ENCODE data around the gene VPS18. TPM values are rescaled to one million over a fixed set of nuclear protein-coding genes. Genes with fewer than 3 reads are reported as not detected.
A peak's percentile ranks its signal among the peaks of the same experiment; 100 is the strongest.

Gene VPS18
- polyA plus RNA-seq, result 19.5 TPM
- long read RNA-seq, donor 1, partial matches to known transcripts, result 0 of 2 reads
- long read RNA-seq, donor 1, other reads (novel, unspliced or antisense), result 0 of 2 reads
- long read RNA-seq, donor 2, partial matches to known transcripts, result 13 of 14 reads
- long read RNA-seq, donor 2, other reads (novel, unspliced or antisense), result 0 of 14 reads
- long read RNA-seq, donor 3, result 0 reads
- long read RNA-seq, donor 4, result 0 reads
- long read RNA-seq, donor 5, partial matches to known transcripts, result 0 of 4 reads
- long read RNA-seq, donor 5, other reads (novel, unspliced or antisense), result 0 of 4 reads
- long read RNA-seq, donor 6, transcript VPS18-201 (5 exons, 3,895 nt), result major isoform, 6 of 15 reads
- long read RNA-seq, donor 6, partial matches to known transcripts, result 9 of 15 reads
- long read RNA-seq, donor 6, other reads (novel, unspliced or antisense), result 0 of 15 reads
- long read RNA-seq, donor 7, result 0 reads
- long read RNA-seq, donor 8, partial matches to known transcripts, result 16 of 20 reads
- long read RNA-seq, donor 8, other reads (novel, unspliced or antisense), result 0 of 20 reads
- long read RNA-seq, donor 9, partial matches to known transcripts, result 0 of 1 reads
- long read RNA-seq, donor 9, other reads (novel, unspliced or antisense), result 0 of 1 reads
- long read RNA-seq, donor 10, result 0 reads
- long read RNA-seq, donor 11, partial matches to known transcripts, result 0 of 2 reads
- long read RNA-seq, donor 11, other reads (novel, unspliced or antisense), result 0 of 2 reads

- H3K27ac ChIP-seq (ENCODE audit: low read length), result peak within 1 kb of the TSS; percentile 99
- H3K4me1 ChIP-seq (ENCODE audit: control insufficient read depth, insufficient read depth, low read length), result peaks cover 38% of the 10 kb centered on the region
- DNase-seq, result peak; percentile 98
- H3K27me3 ChIP-seq (ENCODE audit: control insufficient read depth, insufficient read depth, low read length), result no peaks in the 10 kb centered on the region
- peaks cover 17% of the 10 kb centered on the region for H3K36me3 ChIP-seq (ENCODE audit: control insufficient read depth, insufficient read depth, low read length)
- no peaks in the 10 kb centered on the region for H3K9me3 ChIP-seq (ENCODE audit: control insufficient read depth, low read depth, low read length)
- WGBS (ENCODE audit: insufficient coverage, low lambda C conversion rate), result no CpG with 5 or more reads among the region's 55 CpGs
- peak within 1 kb of the TSS; percentile 94 for H3K4me3 ChIP-seq (ENCODE audit: low read length)
These were observed at the start of gene VPS18 for GRCh38 chr15:40893733-40894680. Gene VPS18 (plus strand): TSS chr15:40894450. CDS start chr15:40894769, 319 bp downstream.

GRCh38 chr15:40844696-40845030, 49.6 kb upstream of the VPS18 start:
- H3K27me3 ChIP-seq (ENCODE audit: control insufficient read depth, insufficient read depth, low read length), result peaks cover 11% of the 10 kb centered on the region
- H3K27ac ChIP-seq (ENCODE audit: low read length), result peak overlapping the region; percentile 80
- H3K36me3 ChIP-seq (ENCODE audit: control insufficient read depth, insufficient read depth, low read length), result peaks cover 4% of the 10 kb centered on the region
- peaks cover 29% of the 10 kb centered on the region for H3K4me1 ChIP-seq (ENCODE audit: control insufficient read depth, insufficient read depth, low read length)
- DNase-seq, result no peak
- no CpG with 5 or more reads among the region's 28 CpGs for WGBS (ENCODE audit: insufficient coverage, low lambda C conversion rate)
- H3K4me3 ChIP-seq (ENCODE audit: low read length), result peak overlapping the region; percentile 74
- no peaks in the 10 kb centered on the region for H3K9me3 ChIP-seq (ENCODE audit: control insufficient read depth, low read depth, low read length)

- DNase-seq, result no peak
- H3K4me3 ChIP-seq (ENCODE audit: low read length), result peak overlapping the region; percentile 74
- no CpG with 5 or more reads among the region's 12 CpGs for WGBS (ENCODE audit: insufficient coverage, low lambda C conversion rate)
These were observed 49.2 kb upstream of the VPS18 start for GRCh38 chr15:40845036-40845435.

GRCh38 chr15:40845511-40846284, 48.6 kb upstream of the VPS18 start:
- peak; percentile 91 to 94 for DNase-seq
- H3K4me3 ChIP-seq (ENCODE audit: low read length), result peak overlapping the region; percentile 74
- H3K27me3 ChIP-seq (ENCODE audit: control insufficient read depth, insufficient read depth, low read length), result peaks cover 11% of the 10 kb centered on the region
- peak overlapping the region; percentile 80 for H3K27ac ChIP-seq (ENCODE audit: low read length)
- peaks cover 7% of the 10 kb centered on the region for H3K36me3 ChIP-seq (ENCODE audit: control insufficient read depth, insufficient read depth, low read length)
- H3K4me1 ChIP-seq (ENCODE audit: control insufficient read depth, insufficient read depth, low read length), result peaks cover 34% of the 10 kb centered on the region
- H3K9me3 ChIP-seq (ENCODE audit: control insufficient read depth, low read depth, low read length), result no peaks in the 10 kb centered on the region
- WGBS (ENCODE audit: insufficient coverage, low lambda C conversion rate), result no CpG with 5 or more reads among the region's 8 CpGs

More at GRCh38 chr15:40845036-40845435, 49.2 kb upstream of the VPS18 start:
- peak overlapping the region; percentile 80 for H3K27ac ChIP-seq (ENCODE audit: low read length)
- H3K36me3 ChIP-seq (ENCODE audit: control insufficient read depth, insufficient read depth, low read length), result peaks cover 5% of the 10 kb centered on the region
- H3K9me3 ChIP-seq (ENCODE audit: control insufficient read depth, low read depth, low read length), result no peaks in the 10 kb centered on the region
- H3K27me3 ChIP-seq (ENCODE audit: control insufficient read depth, insufficient read depth, low read length), result peaks cover 11% of the 10 kb centered on the region
- peaks cover 29% of the 10 kb centered on the region for H3K4me1 ChIP-seq (ENCODE audit: control insufficient read depth, insufficient read depth, low read length)

GRCh38 chr15:40846841-40847222, 47.4 kb upstream of the VPS18 start:
- Histone ChIP-seq H3K27ac (ENCODE audit: low read length) (peak overlapping the region; percentile 80), H3K4me3 (ENCODE audit: low read length) (peak overlapping the region; percentile 74), H3K9me3 (ENCODE audit: control insufficient read depth, low read depth, low read length) (no peaks in the 10 kb centered on the region), H3K4me1 (ENCODE audit: control insufficient read depth, insufficient read depth, low read length) (peaks cover 44% of the 10 kb centered on the region), H3K36me3 (ENCODE audit: control insufficient read depth, insufficient read depth, low read length) (peaks cover 11% of the 10 kb centered on the region), H3K27me3 (ENCODE audit: control insufficient read depth, insufficient read depth, low read length) (peaks cover 11% of the 10 kb centered on the region)
- DNase-seq, result peak in 1 of 2 donors; percentile 70

- Histone ChIP-seq H3K27me3 (ENCODE audit: control insufficient read depth, insufficient read depth, low read length) (peaks cover 11% of the 10 kb centered on the region), H3K27ac (ENCODE audit: low read length) (peak overlapping the region; percentile 80), H3K36me3 (ENCODE audit: control insufficient read depth, insufficient read depth, low read length) (peaks cover 15% of the 10 kb centered on the region), H3K4me1 (ENCODE audit: control insufficient read depth, insufficient read depth, low read length) (peaks cover 49% of the 10 kb centered on the region), H3K4me3 (ENCODE audit: low read length) (peak overlapping the region; percentile 74), H3K9me3 (ENCODE audit: control insufficient read depth, low read depth, low read length) (no peaks in the 10 kb centered on the region)
- peak; percentile 97 to 99 for DNase-seq
- no CpG with 5 or more reads among the region's 7 CpGs for WGBS (ENCODE audit: insufficient coverage, low lambda C conversion rate)
These were observed 46.9 kb upstream of the VPS18 start for GRCh38 chr15:40847223-40847961.

GRCh38 chr15:40850576-40851112, 43.6 kb upstream of the VPS18 start:
- Histone ChIP-seq H3K27ac (ENCODE audit: low read length) (peak overlapping the region; percentile 75), H3K9me3 (ENCODE audit: control insufficient read depth, low read depth, low read length) (no peaks in the 10 kb centered on the region), H3K4me3 (ENCODE audit: low read length) (no peak overlapping the region), H3K27me3 (ENCODE audit: control insufficient read depth, insufficient read depth, low read length) (no peaks in the 10 kb centered on the region), H3K36me3 (ENCODE audit: control insufficient read depth, insufficient read depth, low read length) (peaks cover 44% of the 10 kb centered on the region), H3K4me1 (ENCODE audit: control insufficient read depth, insufficient read depth, low read length) (peaks cover 51% of the 10 kb centered on the region)
- 84% methylated on average over 2 of the region's 8 CpGs for WGBS (ENCODE audit: insufficient coverage, low lambda C conversion rate)
- DNase-seq, result peak in 1 of 2 donors; percentile 70

- no peak overlapping the region for H3K4me3 ChIP-seq (ENCODE audit: low read length)
- peak overlapping the region; percentile 69 for H3K27ac ChIP-seq (ENCODE audit: low read length)
- H3K9me3 ChIP-seq (ENCODE audit: control insufficient read depth, low read depth, low read length), result no peaks in the 10 kb centered on the region
- H3K27me3 ChIP-seq (ENCODE audit: control insufficient read depth, insufficient read depth, low read length), result no peaks in the 10 kb centered on the region
- peaks cover 61% of the 10 kb centered on the region for H3K36me3 ChIP-seq (ENCODE audit: control insufficient read depth, insufficient read depth, low read length)
- H3K4me1 ChIP-seq (ENCODE audit: control insufficient read depth, insufficient read depth, low read length), result peaks cover 50% of the 10 kb centered on the region
- WGBS (ENCODE audit: insufficient coverage, low lambda C conversion rate), result no CpG with 5 or more reads among the region's 5 CpGs
- peak; percentile 74 to 81 for DNase-seq
These were observed 41.7 kb upstream of the VPS18 start for GRCh38 chr15:40852529-40852928.

Data from large intestine (tissue), 12 donors.